HG03460 (cell line): Measurements from ENCODE around the gene BMP3.
"Not testable (repeated sequence)": the region's sequence is repeated elsewhere in the genome, so short reads cannot be mapped to it uniquely, and the experiment has no call there.

ENCODE experiments used
- ATAC-seq: cut with Tn5 transposase; IDR thresholded peaks from one replicate; pipeline ENCODE4 v1.9.1; 2021; ENCODE audit not compliant: unreplicated experiment

Gene BMP3, protein sequence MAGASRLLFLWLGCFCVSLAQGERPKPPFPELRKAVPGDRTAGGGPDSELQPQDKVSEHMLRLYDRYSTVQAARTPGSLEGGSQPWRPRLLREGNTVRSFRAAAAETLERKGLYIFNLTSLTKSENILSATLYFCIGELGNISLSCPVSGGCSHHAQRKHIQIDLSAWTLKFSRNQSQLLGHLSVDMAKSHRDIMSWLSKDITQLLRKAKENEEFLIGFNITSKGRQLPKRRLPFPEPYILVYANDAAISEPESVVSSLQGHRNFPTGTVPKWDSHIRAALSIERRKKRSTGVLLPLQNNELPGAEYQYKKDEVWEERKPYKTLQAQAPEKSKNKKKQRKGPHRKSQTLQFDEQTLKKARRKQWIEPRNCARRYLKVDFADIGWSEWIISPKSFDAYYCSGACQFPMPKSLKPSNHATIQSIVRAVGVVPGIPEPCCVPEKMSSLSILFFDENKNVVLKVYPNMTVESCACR

GRCh38 chr4:81030061-81030980, at the start of gene BMP3:
Gene BMP3 (plus strand): TSS chr4:81030708. CDS start chr4:81031285, 577 bp downstream.
- no peak for ATAC-seq

GRCh38 chr4:80986011-80986410, 44.5 kb upstream of the BMP3 start:
- ATAC-seq, result no peak

DNA sequence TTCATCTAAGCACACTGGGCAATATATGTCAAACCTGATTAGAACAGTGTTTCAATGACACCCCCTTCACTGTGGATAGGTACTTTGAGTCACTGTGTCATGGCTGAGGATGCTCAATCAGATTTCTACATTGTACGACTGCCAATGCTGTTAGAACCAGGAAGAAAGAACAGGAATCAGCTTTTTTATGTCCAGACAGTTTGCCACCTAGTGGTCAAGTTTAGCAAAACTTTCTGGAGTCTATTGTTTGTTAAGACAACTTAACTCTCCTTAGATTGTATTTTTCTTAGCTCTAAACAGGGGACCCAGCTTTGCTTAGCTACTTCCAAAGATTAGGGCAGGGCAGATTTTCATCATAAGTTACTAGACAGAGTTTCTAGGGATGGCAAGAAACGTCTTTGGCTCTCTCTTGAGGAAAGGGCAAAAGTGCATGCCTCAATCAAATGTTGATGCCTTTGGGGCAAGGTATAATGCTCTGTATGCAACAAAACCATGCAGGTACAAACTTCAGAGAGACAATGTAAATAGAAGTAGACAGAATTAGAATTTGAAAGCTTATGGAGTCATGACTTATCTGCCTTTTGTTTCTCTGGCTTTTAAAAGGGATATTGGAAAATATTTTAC, 40.5 kb upstream of the BMP3 start:
- no peak for ATAC-seq

DNA sequence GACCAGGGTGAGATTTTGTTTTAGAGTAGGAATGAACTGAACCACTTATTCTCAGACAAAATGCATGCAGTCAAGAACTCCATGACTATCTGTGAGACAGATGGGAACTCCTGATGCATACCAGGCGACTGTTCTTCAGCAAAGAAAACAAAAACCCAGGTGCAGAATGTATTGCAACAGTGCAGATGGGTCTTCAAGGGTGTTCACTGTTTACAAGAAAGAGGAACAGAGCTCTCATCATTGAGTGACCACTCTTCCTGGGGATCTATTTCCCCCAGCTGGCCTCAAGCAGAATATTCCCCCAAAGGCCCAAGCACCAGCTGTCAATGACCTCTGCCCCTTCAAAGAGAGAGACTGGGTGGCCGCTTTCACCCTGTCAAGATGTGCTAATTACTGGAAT, 39.7 kb upstream of the BMP3 start:
- no peak for ATAC-seq

GRCh38 chr4:80999943-81000342, 30.6 kb upstream of the BMP3 start:
- ATAC-seq, result no peak

GRCh38 chr4:81003597-81004111, 26.9 kb upstream of the BMP3 start:
- peak; percentile 99 for ATAC-seq

DNA sequence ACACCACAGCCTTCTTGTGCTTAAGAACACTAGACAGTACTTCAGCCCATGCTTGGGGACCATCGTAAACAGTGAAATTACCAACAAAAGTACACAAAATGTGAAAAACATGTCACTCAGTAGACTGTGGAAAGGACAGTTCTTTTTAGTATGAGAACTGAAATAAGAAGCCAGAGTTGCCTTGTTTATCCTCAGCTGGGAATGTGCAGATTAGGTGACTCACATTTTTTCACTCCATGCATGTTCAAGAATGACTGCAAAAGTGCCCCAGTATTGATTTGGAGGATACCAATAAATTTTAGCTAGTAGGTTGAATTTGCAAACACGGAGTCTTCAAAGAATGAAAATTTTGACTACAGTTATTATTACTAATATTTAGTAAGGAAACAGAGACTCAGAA, 23.1 kb upstream of the BMP3 start:
- no peak for ATAC-seq

DNA sequence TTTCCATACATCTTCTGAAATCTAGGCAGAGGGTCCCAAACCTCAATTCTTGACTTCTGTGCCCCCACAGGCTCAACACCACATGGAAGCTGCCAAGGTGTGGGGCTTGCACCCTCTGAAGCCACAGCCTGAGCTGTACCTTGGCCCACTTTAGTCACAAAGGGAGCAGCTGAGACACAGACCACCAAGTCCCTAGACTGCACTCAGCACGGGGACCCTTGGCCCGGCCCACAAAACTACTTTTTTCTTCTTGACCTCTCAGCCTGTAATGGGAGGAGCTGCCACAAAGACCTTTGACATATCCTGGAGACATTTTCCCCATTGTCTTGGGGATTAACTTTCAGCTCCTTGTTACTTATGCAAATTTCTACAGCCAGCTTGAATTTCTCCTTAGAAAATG, 13.9 kb upstream of the BMP3 start:
- ATAC-seq, result not testable (repeated sequence)

- ATAC-seq, result no peak
Observed at GRCh38 chr4:81019006-81019405, 11.5 kb upstream of the BMP3 start.

GRCh38 chr4:81021142-81021944, 9.2 kb upstream of the BMP3 start:
- no peak for ATAC-seq

DNA sequence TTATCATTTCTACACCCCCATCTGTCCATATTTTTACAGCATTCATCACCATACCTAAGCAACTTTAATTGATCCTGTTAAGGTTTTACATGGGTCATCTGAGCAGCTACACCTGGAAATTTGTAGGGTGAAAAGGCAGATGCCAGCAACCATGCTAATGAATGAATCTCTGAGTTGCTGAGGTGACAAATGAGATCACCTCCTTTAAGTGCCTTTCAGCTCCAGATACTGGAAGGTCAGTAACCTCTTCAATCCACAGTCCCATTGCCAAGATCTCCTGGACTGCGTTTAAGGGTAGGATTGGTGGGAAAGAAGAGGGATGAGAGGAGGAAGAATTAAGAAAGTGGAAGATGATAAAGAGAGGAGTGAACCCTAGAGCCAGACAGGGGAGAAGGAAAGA, 8.5 kb upstream of the BMP3 start:
- ATAC-seq, result no peak

DNA sequence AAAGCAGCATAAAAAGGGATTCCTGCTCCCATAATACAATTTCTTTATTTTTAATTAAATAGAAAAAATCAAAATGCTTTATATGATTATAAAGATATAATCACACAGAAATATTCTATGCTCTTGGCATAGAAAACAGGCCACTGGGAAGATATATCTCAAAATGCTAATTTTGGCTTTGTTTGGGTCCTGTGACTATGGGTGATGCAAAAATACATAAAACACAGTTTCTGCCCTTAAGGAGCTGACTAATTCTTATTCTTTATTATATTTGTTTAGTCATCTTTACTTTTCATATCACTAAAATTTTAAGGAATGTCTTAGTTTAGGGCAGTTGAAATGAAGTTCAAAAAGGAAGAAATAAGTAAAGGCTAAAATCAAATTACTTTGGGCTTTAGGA, 7.0 kb upstream of the BMP3 start:
- ATAC-seq, result no peak

- no peak for ATAC-seq
Observed at GRCh38 chr4:81030981-81031791, 678 bp downstream of the BMP3 start.

DNA sequence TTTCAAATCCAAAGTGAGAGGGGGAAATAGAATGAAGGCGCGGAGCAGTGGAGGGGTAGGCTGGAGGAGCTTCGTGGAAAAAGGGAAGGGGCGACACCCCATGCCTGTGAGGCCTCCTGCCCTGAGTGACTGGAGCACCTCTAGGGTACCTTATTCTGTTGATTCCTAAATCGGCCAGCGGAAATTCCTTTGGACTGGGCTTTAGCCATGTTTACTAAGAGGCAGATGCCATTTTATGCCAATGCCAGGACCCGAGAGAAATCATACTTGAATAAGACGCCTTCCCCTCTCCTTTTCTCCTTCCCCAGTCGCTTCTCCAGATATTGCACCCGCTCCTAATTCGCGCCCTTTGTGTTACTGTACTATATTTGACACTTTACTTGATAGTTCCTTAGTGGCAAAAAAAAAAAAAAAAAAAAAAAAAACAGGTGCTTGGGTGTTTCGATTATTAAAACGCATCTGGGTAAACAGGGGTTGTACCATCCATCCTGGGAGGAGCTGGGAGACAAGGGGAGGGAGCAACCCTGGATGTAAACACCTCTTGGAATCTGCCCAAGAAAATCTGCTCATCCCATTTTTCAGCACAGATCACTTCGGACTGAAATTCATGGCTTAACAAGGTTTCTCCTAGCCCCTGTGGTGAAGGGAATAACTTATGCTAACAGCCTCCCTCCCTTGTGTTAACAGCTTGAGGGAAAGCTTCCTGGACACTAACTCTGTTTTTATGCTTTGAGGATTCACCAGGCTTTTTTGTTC, 1.5 kb downstream of the BMP3 start:
- no peak for ATAC-seq

GRCh38 chr4:81032771-81033684, 2.5 kb downstream of the BMP3 start:
- no peak for ATAC-seq

DNA sequence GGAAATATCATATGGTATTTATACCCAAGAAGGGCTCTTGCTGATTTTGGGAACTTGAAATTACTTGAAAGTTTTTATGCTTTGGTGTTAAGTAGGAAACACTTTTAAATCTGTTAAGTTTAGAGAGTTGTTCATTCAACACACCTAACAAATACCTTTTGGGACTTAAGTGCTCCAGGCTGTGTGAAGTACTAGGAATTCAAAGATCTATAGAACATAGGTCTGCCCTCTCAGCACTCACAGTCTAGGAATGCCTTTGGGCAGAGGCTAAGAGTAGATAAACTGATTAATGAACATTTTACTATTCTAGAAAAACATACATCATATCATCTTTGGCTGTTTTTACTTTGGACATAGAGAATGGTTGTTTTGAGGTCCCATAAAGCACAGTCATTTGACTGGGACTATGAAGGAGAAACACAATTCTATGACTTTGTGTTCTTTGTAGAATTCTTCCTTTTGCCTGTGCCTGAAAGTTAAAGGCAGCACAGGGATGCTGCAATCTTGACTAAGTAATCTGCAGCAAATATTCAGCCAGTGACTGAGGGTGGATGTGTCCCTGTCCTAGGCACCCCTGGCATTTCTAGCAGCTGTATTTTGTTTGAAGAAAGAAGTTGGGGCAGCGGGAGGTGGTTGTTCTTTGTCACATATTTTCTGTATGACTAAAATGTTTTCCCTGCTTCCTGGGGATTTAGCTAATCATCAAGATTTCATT, 8.3 kb downstream of the BMP3 start:
- ATAC-seq, result no peak

- ATAC-seq, result no peak
Observed at GRCh38 chr4:81039351-81039972, 9.0 kb downstream of the BMP3 start.
